LoVo (cell line): ENCODE measurements around the gene CFAP43.

ENCODE experiments used
- DNase-seq: peaks from one replicate; pipeline ENCODE4 v3.0.0-alpha.2; 2016; ENCODE audit warnings: low spot score

Gene CFAP43

GRCh38 chr10:104231784-104232612, at the start of gene CFAP43:
CFAP43 (minus strand) TSS chr10:104232364; CDS start chr10:104232246, 118 bp downstream.
- peak; percentile 97 for DNase-seq

GRCh38 chr10:104281694-104282093, 49.5 kb upstream of the CFAP43 start:
- no peak for DNase-seq

GRCh38 chr10:104279550-104280259, 47.5 kb upstream of the CFAP43 start:
- no peak for DNase-seq

- no peak for DNase-seq
Measured at GRCh38 chr10:104277785-104278184, 45.6 kb upstream of the CFAP43 start.

- no peak for DNase-seq
Measured at GRCh38 chr10:104276192-104276591, 44.0 kb upstream of the CFAP43 start.

- DNase-seq: peak; percentile 77
Measured at GRCh38 chr10:104274762-104275721, 42.9 kb upstream of the CFAP43 start.

- no peak for DNase-seq
Measured at GRCh38 chr10:104273899-104274575, 41.9 kb upstream of the CFAP43 start.

- no peak for DNase-seq
Measured at GRCh38 chr10:104273286-104273685, 41.1 kb upstream of the CFAP43 start.

GRCh38 chr10:104268713-104269645, 36.8 kb upstream of the CFAP43 start, which contains the start of gene GSTO2:
GSTO2 (plus strand) TSS chr10:104269184; CDS start chr10:104274916, 5,732 bp downstream.
- DNase-seq: peak; percentile 99

GRCh38 chr10:104268405-104268712, 36.2 kb upstream of the CFAP43 start:
- no peak for DNase-seq

- no peak for DNase-seq
Measured at GRCh38 chr10:104267721-104268404, 35.7 kb upstream of the CFAP43 start.

- DNase-seq: no peak
Measured at GRCh38 chr10:104264783-104265182, 32.6 kb upstream of the CFAP43 start.

- no peak for DNase-seq
Measured at GRCh38 chr10:104262055-104262454, 29.9 kb upstream of the CFAP43 start.

GRCh38 chr10:104260775-104261115, 28.6 kb upstream of the CFAP43 start:
- DNase-seq: no peak

GRCh38 chr10:104259999-104260774, 28.0 kb upstream of the CFAP43 start:
- no peak for DNase-seq

- no peak for DNase-seq
Measured at GRCh38 chr10:104259456-104259855, 27.3 kb upstream of the CFAP43 start.

GRCh38 chr10:104258209-104258608, 26.0 kb upstream of the CFAP43 start:
- DNase-seq: no peak

- DNase-seq: no peak
Measured at GRCh38 chr10:104257235-104257634, 25.1 kb upstream of the CFAP43 start.

GRCh38 chr10:104256335-104256961, 24.3 kb upstream of the CFAP43 start:
- no peak for DNase-seq
